Liver (tissue), 9 donors: Measurements from ENCODE around the gene FGF14. TPM values are rescaled to one million over a fixed set of nuclear protein-coding genes. Genes with fewer than 3 reads are reported as not detected.

ENCODE experiments used
- DNase-seq: peaks from one replicate; pipeline ENCODE4 v3.0.0-alpha.2; 2017; ENCODE audit warnings: low spot score
- H3K27ac ChIP-seq, 2 donors: one replicate each; pipeline ENCODE4 v1.7.0; 2013; ENCODE audit warnings: inconsistent platforms in 2 of 2, low read length in 2 of 2, control low read depth in 1 of 2, low read depth in 1 of 2, mild to moderate bottlenecking in 1 of 2
- H3K27me3 ChIP-seq, 4 donors: one replicate each; pipeline versions ENCODE4 v1.6.1 to v1.7.0; 2013; ENCODE audit warnings: low read length in 3 of 4, inconsistent platforms in 1 of 4, mild to moderate bottlenecking in 1 of 4, moderate library complexity in 1 of 4; ENCODE audit not compliant: control insufficient read depth in 4 of 4, insufficient read depth in 4 of 4
- H3K36me3 ChIP-seq, 4 donors: one replicate each; pipeline versions ENCODE4 v1.6.1 to v1.7.0; 2013; ENCODE audit warnings: low read length in 3 of 4, mild to moderate bottlenecking in 3 of 4, low read depth in 1 of 4, moderate library complexity in 1 of 4; ENCODE audit not compliant: control insufficient read depth in 4 of 4, insufficient read depth in 3 of 4
- H3K4me1 ChIP-seq, 4 donors: one replicate each; pipeline versions ENCODE4 v1.6.1 to v1.7.0; 2013; ENCODE audit warnings: low read length in 3 of 4, mild to moderate bottlenecking in 3 of 4, moderate library complexity in 1 of 4; ENCODE audit not compliant: control insufficient read depth in 4 of 4, insufficient read depth in 4 of 4
- H3K4me3 ChIP-seq, 3 donors: one replicate each; pipeline versions ENCODE4 v1.6.1 to v1.7.0; 2013; ENCODE audit warnings: low read length in 3 of 3, control low read depth in 1 of 3, low read depth in 1 of 3, mild to moderate bottlenecking in 1 of 3
- H3K9ac ChIP-seq, 2 donors: one replicate each; pipeline ENCODE4 v1.7.0; 2013; ENCODE audit warnings: low read length in 2 of 2, mild to moderate bottlenecking in 2 of 2, moderate library complexity in 2 of 2, control low read depth in 1 of 2, low read depth in 1 of 2
- H3K9me3 ChIP-seq, 4 donors: one replicate each; pipeline versions ENCODE4 v1.6.1 to v1.7.0; 2013; ENCODE audit warnings: low read length in 3 of 4; ENCODE audit not compliant: control insufficient read depth in 4 of 4
- ATF3 ChIP-seq: IDR thresholded peaks from 2 replicates; pipeline ENCODE4 v1.6.1; 2016; ENCODE audit warnings: antibody characterized with exemption
- EGR1 ChIP-seq, 2 donors: IDR thresholded peaks; 2 replicates each; pipeline ENCODE4 v1.6.1; 2016 to 2018; ENCODE audit warnings: antibody characterized with exemption in 2 of 2, low read depth in 2 of 2
- FOXA1 ChIP-seq: IDR thresholded peaks from 2 replicates; pipeline ENCODE4 v1.6.1; 2016; ENCODE audit warnings: antibody characterized with exemption
- FOXA2 ChIP-seq: IDR thresholded peaks from 2 replicates; pipeline ENCODE4 v1.6.1; 2016; ENCODE audit warnings: antibody characterized with exemption
- GABPA ChIP-seq, 2 donors: IDR thresholded peaks in 1 of 2; conservative IDR thresholded peaks in 1 of 2; 2 replicates each; pipeline ENCODE4 v1.6.1; 2016; ENCODE audit warnings: antibody characterized with exemption in 2 of 2, mild to moderate bottlenecking in 1 of 2, moderate library complexity in 1 of 2
- HNF4A ChIP-seq, 2 donors: conservative IDR thresholded peaks; 2 replicates each; pipeline ENCODE4 v1.6.1; 2016; ENCODE audit warnings: antibody characterized with exemption in 2 of 2, mild to moderate bottlenecking in 2 of 2
- HNF4G ChIP-seq: IDR thresholded peaks from 2 replicates; pipeline ENCODE4 v1.6.1; 2016; ENCODE audit warnings: antibody characterized with exemption
- JUND ChIP-seq, 2 donors: IDR thresholded peaks; 2 replicates each; pipeline ENCODE4 v1.6.1; 2016; ENCODE audit warnings: antibody characterized with exemption in 2 of 2
- MAX ChIP-seq: IDR thresholded peaks from 2 replicates; pipeline ENCODE4 v1.6.1; 2016; ENCODE audit warnings: antibody characterized with exemption
- NR2F2 ChIP-seq: IDR thresholded peaks from 2 replicates; pipeline ENCODE4 v1.6.1; 2016; ENCODE audit warnings: antibody characterized with exemption
- RAD21 ChIP-seq, 2 donors: IDR thresholded peaks; 2 replicates each; pipeline ENCODE4 v1.6.1; 2016; ENCODE audit warnings: antibody characterized with exemption in 2 of 2, mild to moderate bottlenecking in 2 of 2
- REST ChIP-seq: IDR thresholded peaks from 2 replicates; pipeline ENCODE4 v1.6.1; 2016; ENCODE audit warnings: antibody characterized with exemption, mild to moderate bottlenecking
- RXRA ChIP-seq, 2 donors: IDR thresholded peaks; 2 replicates each; pipeline ENCODE4 v1.6.1; 2017 to 2018; ENCODE audit warnings: antibody characterized with exemption in 2 of 2, mild to moderate bottlenecking in 1 of 2
- SP1 ChIP-seq: IDR thresholded peaks from 2 replicates; pipeline ENCODE4 v1.6.1; 2018; ENCODE audit warnings: antibody characterized with exemption, mild to moderate bottlenecking
- YY1 ChIP-seq: IDR thresholded peaks from 2 replicates; pipeline ENCODE4 v1.6.1; 2016; ENCODE audit warnings: antibody characterized with exemption, mild to moderate bottlenecking
- ZBTB33 ChIP-seq: IDR thresholded peaks from 2 replicates; pipeline ENCODE4 v1.6.1; 2016; ENCODE audit warnings: antibody characterized with exemption
- WGBS: extraction: QIAGEN DNeasy Blood & Tissue Kit; methylation state at CpG from one replicate; pipeline ENCODE4 v1.1.7; 2013; 5-methylcytosine and 5-hydroxymethylcytosine counted together
- polyA plus RNA-seq, 2 donors: library from polyadenylated mRNA; stranded (reverse) in 1 of 2; unstranded in 1 of 2; fragments of 200-250 nt in 1 of 2; fragments of >200 nt in 1 of 2; fragmentation: Nextera tagmentation in 1 of 2; extraction: Ambion mirVana in 1 of 2; gene quantifications; one replicate each; pipeline versions ENCODE4 v1.2.1 to v1.2.3, GENCODE V29; 2013 to 2015
- total RNA-seq, 2 donors: library from RNA; depleted of rRNA; stranded (reverse); fragments of >200 nt; gene quantifications; one replicate each; pipeline ENCODE4 v1.2.3, GENCODE V29; 2014
- donor health status: healthy.
- donor health status: healthy.
- donor health status: healthy.
- donor health status: healthy.
- donor health status: healthy.

Gene FGF14
- total and polyA plus RNA-seq, 4 donors, result 0.05 to 3.3 (median 1.0) TPM

GRCh38 chr13:101892296-101892695 lies 509.6 kb downstream of the FGF14 start:
- Histone ChIP-seq H3K36me3 (no peaks in the 10 kb centered on the region), H3K9me3 (no peaks in the 10 kb centered on the region), H3K4me1 (no peaks in the 10 kb centered on the region), H3K9ac (no peak overlapping the region), H3K4me3 (no peak overlapping the region), H3K27me3 (peaks cover 0 to 3% (median 0%) of the 10 kb centered on the region in 4 donors), H3K27ac (no peak overlapping the region)
- 36% methylated on average over 1 of the region's 1 CpG for WGBS
- TF ChIP-seq ZBTB33 (no peak), ATF3 (no peak), RAD21 (IDR thresholded peaks at IDR 0.05) (no peak), HNF4A (conservative IDR thresholded peaks at IDR 0.05) (no peak), REST (no peak), SP1 (no peak), FOXA2 (no peak), EGR1 (IDR thresholded peaks at IDR 0.05; ENCODE audit: low read depth in 2 of 2) (no peak), GABPA (IDR thresholded peaks at IDR 0.05 in 1 of 2, conservative IDR thresholded peaks at IDR 0.05 in 1 of 2) (no peak), JUND (IDR thresholded peaks at IDR 0.05) (no peak), MAX (no peak), RXRA (IDR thresholded peaks at IDR 0.05) (no peak), HNF4G (no peak), YY1 (no peak), FOXA1 (no peak)
- no peak for DNase-seq

- WGBS, result 84% methylated on average over 3 of the region's 3 CpGs
- Histone ChIP-seq H3K4me1 (no peaks in the 10 kb centered on the region), H3K4me3 (no peak overlapping the region), H3K27ac (no peak overlapping the region), H3K27me3 (no peaks in the 10 kb centered on the region), H3K36me3 (no peaks in the 10 kb centered on the region), H3K9ac (no peak overlapping the region), H3K9me3 (no peaks in the 10 kb centered on the region)
- no peak for DNase-seq
- TF ChIP-seq FOXA2, result no peak
- TF ChIP-seq REST, result no peak
- TF ChIP-seq ZBTB33, result no peak
- TF ChIP-seq NR2F2, result no peak
- TF ChIP-seq RAD21 (IDR thresholded peaks at IDR 0.05), result no peak
- TF ChIP-seq JUND (IDR thresholded peaks at IDR 0.05), result no peak
- no peak for TF ChIP-seq SP1
- TF ChIP-seq MAX, result no peak
- TF ChIP-seq FOXA1, result no peak
- TF ChIP-seq GABPA (IDR thresholded peaks at IDR 0.05 in 1 of 2, conservative IDR thresholded peaks at IDR 0.05 in 1 of 2), result no peak
- no peak for TF ChIP-seq ATF3
Observed at GRCh38 chr13:101881593-101881992, 520.3 kb downstream of the FGF14 start.
